Measurements from ENCODE around the gene TNIP1.

TNIP1 gene

DNA sequence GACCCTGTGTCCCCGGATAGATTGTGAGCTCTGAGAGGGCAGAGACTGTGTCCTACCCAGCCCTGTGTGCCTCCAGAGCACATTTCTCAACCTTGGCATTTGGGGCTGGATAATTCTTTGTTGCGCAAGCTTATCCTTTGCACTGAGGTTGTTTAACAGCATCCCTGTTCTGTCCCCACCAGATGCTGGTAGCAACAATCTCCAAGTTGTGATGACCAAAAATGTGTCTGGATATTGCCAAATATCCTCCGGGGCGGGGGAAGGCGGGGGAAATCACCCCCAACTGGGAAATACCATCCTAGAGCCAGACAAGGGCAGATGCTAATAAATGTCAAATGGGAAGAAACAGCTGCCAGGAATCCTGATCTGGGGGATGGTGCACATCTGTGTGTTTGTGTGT lies 24.0 kb upstream of the TNIP1 start:
- no peak for DNase-seq

DNA sequence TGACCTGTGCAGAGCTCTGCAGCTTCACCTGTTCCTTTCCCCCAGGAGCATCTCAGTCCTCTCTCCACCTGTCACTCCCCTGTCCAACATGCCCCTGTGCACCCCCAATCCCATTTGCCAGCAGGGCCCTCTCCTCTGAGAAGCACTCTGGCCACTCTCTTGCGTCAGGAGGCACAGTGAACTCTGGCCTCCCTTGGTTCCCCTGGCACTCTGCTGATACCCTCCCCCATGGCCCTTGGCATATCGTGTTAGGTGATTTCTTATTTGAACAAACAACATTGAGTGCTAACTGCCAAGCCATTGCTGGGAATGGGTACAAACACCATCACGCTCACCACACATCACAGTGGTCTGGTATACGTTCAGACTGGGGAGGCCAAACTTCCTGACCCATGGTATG lies 20.9 kb upstream of the TNIP1 start:
- DNase-seq, result no peak

DNA sequence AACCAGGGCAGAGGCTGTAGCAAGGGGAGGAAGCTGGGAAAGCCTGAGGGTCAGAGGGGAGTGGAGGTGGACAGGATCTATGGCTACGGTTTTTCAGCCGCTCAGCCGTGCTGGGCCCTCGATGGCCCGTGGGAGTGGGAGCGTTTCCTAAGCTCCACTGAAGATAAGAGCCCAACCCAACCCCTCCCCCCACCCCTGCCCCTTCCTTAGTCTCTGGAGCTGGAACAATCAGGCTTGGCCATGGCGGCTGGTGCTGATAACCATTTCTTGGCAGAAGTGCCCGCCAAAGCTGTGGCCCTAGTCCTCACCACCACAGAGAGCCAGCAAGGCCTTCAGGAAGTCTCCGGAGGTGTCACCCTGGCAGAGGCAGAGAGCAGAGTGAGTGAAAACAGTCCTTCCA lies 20.3 kb upstream of the TNIP1 start:
- DNase-seq, result no peak

DNA sequence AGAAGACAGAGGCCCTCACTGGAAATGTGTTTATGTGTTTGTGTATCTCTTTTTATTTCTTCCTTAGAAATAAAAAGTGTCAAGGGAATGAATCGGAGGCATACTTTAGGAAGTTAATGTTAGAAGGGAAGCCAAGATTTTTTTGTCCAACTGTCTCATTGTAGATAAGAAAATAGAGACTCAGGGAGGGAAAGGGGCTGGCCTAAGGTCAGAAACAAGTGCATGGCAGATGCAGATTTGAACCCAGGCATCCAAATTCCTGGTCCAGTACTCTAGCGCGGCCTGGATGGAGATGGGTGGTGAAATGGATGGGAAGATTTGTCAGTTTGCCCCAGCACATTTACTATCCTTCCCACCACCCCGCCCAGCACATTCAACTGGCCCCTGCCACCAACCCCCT lies 19.8 kb upstream of the TNIP1 start:
- no peak for DNase-seq

DNA sequence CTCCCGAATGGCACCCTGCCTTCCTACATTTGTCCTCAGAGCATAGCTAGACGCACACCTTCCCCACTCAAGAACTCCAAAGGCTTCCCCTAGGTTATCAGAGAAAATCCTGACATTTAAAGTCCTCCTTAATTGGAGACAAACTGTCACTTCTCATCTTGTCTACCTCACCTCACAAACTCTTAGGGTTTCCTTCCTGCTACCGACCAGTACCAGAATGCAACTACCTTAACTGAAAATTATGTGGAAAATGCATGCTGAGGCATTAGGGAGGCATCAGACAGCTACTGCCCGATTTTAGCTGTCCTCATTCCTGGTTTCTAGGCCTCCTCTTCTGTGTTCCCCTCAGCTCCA lies 17.9 kb upstream of the TNIP1 start:
- DNase-seq, result no peak

DNA sequence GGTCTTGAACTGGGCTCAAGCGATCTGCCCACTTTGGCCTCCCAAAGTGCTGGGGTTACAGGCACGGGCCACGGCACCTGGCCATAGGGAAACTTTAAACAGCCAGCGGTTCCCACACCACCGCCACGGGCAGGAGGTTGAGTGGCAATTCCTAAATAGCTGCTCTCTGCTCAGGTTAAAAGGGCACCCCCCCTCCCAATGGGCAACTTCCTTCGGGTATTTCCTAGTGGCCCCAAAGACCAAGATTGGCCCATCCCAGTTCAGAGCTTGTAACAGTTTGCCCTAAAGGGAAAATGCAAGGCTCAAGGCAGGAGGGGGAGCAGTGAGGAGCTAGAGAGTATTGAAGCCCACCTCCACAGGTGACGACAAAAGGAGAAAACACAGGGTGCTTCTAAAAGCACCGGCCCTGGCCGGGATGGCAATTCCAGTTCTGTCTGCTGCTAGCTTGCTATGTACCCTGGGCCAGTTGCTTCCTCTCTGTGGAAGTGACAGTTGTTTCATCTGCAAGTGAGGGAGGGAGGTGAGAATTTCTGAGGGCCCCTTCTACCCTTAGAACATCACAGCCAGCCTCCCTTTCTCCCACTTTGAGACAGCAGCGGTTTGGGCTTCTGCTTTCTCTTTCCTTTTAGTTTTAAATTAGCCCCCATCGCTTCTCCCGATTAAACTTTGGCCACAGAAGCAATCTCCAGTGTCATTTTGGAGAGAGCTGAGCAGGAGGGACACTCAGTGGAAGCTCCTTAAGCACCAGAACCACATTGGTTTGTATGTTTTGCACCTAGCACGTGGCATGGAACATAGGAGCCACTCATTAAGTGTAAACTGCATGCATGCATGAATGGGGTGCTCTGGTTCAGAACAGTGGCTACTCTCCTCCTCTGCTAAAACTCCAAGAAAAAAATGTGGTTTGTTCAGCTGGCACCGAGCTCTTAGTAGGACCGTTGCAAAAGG lies 17.3 kb upstream of the TNIP1 start:
- DNase-seq, result no peak

DNA sequence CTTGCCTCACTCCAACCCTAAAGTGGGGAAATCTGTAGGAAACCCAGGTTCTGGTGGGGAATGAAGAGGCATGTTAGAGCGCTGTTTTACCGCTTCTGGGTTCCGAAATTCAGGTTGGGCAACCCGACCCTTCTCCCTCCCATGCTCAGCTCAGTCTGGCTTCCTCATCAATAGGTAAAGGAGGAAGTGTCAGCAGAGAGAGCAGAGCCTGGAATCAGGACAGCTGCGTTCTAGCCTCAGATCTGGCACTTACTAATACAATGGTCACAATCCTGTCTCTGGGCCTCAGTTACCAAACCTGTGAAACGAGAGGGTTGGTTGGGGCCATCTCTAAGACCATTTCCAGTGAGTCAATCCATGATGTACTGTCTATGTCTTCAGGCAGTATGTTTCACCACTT lies 16.2 kb upstream of the TNIP1 start:
- no peak for DNase-seq

DNA sequence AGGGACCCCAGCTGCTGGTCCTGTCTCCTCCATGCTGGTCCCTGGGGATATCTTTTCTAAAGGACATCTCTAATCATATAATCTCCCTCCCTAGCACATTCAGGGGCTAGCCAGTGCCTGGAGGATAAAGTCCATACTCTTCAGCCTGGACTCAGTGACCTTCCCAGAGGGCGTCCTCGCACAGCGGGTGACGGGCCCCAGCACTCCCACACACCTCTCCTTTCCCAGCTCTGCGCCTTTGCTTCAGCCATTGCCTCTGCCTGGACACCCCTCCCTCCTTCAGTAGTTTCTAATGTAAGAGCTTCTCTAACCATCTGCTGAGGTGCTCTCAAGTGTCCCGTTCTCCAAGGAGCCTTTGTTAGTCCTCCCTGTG lies 15.2 kb upstream of the TNIP1 start:
- DNase-seq, result no peak

DNA sequence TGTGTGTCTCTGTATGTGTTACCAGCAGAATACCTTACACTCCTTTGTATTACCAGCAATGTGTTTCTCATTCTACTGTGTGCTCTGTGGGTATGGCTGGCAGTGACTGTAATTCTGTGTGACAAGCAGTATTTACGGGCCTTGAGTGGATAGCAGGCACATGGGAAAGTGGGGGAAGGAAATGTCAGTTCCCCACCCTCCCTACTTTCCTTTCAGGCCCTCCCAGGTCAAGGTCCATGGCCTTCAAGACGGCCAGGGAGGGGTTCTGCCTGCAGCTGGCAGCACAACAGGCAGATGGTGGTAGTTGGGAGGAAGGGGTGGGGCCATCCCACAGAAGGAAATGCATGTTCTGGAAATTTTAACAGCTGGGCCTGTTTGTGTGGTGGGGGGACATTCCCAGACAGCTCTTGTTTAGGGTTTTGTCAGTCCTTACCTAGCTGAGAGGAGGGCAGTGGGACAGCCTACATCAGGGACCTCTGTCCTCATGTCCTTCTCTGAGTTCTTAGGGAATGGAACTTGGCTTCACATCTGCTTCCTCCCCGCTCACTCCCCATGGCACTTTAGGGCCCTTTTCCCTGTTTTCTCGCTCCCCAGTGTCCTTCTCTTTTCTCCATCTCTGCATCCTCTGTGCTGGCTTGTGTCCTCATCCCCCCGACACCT lies 14.6 kb upstream of the TNIP1 start:
- DNase-seq, result peak; percentile 67

DNA sequence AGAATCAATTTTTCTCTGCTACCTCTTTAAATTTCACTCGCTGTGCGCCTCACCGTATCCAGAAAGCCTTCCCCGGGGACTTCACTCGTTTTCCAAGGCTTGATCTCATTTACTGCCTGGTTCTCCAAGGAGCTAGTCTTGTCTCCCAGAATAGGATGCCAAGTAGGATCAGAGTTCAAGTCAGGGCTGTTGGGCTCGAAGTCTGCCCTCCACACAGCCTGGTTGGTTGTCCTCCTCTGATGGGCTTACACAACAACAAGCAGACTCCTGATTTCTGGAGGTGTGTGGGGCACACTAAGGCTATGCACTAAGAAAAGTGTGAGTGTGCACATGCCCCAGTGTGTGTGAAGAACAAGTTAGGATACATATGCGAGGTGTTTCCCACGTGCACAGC lies 14.0 kb upstream of the TNIP1 start:
- DNase-seq, result no peak

DNA sequence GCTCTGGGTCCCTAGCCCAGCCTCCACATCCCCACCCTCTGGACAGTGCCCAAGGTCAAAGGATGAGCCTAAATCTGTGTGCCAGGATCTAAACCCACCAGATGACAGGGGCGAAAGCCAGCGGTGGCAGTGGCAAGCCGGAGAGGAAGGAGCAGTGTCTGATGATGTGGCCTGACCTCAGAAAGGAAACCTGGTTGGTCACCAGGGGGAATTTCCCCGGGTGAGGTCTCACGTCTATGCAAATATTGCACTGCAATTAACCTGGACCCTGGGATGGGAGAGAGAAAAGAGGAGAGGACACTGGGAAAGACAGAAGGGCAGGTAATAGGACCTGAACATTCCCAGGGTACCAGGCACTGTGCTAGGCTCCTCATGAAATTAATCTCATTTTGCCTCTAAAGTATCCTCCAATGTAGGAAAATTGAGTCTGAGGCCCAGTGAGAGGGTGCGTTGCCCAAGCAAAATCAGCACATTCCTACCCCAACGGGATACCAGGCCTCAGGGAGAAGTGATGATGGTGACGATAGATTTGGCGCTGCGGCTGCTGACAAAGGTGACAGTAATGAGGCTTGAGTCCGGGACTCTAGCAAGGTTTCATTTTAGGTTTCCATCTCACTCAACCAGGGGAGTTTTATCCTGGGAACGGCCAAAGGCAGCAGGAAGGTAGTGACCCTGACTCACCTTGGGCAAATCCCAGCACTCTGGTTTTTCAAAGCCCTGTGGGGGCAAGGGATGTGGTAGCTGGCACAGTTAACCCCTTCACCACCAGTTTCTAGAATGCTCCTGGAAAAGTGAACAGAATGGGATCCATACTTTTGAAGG lies 13.4 kb upstream of the TNIP1 start:
- DNase-seq, result no peak

DNA sequence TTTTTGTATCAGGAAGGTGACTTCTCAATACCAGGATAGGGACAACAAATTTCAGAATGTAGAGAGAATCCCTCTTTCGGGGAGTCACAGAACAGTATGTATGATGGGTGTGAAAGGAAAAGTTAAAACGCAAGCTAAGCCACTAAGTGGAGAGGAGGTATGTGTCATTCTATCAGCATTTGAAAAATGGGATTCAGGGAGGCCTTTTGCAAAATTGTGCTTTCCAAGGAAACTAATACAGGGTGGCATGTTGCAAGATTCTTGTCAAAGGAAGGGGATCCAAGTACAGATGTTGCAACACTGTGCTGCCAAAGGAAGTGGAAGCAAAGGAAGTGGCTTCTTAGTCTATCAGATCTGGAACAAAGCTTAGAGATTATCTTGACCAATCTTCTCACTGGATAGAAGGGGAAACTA lies 12.6 kb upstream of the TNIP1 start:
- no peak for DNase-seq

DNA sequence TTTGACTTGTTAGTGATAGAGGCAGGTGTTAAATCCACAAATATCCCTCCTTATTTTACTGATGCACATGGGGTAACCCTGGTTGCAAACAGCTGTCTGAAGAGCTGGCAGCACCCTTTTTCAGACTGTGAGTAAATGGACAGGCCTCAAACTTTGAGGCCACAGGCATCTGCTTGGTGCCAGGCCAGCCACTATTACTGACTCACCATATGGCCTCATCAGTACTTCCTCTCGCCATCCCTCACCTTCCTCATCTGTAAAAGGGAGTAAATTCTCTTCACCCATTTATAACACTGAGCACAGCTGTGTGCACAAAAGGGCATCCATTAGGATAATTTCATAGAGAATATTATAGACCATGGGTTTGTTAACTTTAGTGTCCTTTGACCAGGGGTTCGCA lies 11.9 kb upstream of the TNIP1 start:
- DNase-seq, result no peak

DNA sequence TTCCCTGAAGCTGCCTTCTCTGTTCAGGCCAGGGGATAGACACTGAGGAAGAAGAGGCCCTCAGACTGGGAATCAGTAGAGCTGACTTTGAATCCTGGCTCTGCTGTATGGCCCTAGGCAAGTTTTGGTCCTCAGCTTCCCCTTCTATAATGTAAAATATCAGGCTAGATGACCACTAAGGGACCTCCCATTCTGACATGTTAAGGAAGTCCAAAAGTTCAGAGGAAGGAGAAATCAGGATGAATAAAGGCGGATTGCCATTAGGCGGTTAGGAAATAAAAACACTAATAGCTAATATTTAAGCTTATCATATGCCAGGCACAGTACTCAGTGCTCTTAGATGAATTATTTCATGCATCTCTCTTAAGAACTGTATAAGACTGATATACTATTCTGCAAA lies 8.9 kb upstream of the TNIP1 start:
- DNase-seq, result no peak

DNA sequence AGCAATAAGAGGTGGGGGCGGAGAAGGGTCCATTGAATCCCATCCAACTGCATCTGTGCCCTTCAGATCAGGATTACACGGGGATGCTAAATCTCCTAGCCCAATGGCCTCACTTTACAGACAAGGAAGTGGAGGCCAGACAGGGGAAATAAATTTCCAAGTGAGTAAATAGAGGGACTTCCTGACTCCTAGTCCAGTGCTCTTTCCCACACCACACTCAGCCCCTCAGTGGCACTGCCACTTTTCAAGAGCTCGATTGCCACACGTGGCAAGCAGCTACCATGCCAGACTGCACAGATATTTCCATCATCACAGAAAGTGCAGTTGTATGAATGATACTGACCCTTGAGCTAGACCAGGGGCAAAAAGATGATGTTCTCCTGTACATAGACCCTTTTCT lies 8.2 kb upstream of the TNIP1 start:
- no peak for DNase-seq

DNA sequence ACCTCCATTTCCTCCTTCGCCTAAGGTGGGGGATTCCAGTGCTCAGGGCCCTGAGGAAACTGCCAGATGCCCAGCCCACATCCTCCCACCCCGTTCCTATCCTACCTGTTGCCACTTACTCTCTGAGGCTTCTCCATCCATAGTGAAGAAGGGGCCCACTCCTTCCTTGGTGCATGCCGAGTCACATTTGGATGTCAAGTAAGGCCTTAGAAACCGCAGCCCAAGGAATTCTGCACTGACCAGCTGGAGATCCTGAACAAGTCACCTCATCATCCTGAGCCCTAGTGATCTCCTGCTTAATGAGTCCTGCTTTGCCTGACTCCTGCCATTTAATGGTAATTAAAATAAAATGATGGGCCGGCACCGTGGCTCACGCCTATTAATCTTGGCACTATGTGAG lies 6.7 kb upstream of the TNIP1 start:
- DNase-seq, result no peak

DNA sequence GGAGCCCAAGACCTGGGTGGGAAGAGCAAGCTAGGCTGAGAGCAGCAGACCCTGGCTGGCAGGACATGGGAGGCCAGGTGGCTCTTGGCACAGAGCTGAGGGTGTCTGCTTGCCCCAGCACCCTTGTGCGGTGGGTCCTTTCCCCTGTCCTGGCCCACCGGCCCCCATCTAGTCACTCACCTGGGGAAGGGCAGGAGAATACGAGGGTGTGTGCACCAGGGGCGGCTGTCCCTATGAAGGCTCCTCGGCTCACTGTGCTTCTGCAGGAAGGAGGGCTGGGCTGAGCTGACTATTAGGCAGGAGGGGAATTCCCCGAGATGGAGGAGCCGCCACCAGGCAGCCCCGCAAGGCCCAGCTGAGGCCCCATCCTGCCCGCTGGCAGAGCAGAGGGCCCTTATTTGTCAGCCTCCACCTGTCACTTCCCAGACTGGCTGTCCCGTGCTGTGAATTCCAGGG lies 6.1 kb upstream of the TNIP1 start:
- no peak for DNase-seq

DNA sequence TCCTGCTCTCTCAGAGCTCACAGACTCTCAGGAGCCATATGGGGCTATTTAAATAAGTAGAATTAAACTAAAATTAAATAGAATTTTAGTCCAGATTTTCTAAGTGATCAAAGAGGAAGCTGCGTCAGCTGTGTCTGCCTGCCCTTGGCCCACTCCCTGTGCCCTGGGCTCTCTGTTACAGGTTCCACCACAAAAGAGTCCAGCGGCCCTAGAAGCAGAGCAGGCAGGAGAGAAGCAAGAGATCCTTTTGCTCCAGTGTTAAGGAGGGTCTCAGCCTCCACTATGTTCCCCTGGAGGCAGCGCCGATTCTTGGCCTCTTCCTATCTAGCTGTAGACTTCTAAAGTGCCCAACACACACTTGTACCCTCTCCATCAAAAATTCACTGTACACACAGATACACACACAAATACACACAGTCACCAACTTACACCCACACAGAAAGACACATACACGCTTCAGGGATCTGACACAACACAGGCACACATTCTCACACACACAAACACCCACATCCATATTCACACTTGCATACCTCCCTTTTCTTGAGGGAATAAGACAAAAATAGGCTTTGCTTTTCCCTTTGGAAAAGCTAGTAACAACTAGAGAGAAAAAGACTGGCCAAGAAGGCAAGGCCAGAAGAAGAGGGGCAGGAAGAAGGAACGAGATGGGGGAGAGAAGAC lies 5.5 kb upstream of the TNIP1 start:
- no peak for DNase-seq

DNA sequence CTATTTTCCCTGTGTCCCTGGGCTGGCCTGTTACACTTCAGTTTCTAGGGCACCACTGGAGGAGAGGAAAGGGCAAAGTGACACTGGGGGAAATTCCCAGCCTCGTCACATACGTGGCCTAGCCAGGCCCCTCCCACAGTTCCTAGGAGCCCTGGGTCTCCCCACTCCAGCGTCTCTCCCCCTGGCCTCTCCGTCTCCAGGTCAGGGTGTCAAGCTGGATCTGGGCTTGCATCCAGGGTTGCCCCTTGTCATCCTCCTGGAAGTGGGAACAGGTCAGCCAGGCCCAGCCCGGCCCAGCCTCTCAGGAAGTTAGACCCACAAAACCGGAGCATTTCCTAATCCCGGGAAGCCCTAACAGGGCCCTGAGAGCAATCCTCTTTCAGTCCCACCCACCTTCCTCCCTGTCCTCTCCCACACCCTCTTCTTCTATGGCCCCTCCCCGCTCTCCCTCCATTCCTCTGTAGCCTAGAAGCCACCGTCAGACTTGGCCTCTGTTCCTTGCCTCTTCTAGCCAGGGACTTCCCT lies 4.7 kb upstream of the TNIP1 start:
- no peak for DNase-seq

DNA sequence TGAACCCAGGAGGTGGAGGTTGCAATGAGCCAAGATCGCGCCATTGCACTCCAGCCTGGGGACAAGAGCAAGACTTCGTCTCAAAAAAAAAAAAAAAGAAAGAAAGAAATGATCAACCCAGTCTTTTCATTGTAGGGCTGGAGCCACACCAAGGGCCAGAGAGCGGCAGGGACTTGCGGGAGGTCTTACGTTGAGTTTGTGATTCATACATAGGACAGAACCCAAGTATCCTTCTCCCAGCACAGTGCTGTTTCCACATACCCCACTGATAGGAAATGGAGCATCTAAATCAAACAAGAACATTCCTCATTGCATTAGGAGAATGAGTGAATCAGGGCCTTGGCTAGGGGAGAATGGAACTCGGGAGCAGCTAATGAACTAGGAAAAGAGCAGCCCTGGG lies 3.5 kb upstream of the TNIP1 start:
- DNase-seq, result no peak

DNA sequence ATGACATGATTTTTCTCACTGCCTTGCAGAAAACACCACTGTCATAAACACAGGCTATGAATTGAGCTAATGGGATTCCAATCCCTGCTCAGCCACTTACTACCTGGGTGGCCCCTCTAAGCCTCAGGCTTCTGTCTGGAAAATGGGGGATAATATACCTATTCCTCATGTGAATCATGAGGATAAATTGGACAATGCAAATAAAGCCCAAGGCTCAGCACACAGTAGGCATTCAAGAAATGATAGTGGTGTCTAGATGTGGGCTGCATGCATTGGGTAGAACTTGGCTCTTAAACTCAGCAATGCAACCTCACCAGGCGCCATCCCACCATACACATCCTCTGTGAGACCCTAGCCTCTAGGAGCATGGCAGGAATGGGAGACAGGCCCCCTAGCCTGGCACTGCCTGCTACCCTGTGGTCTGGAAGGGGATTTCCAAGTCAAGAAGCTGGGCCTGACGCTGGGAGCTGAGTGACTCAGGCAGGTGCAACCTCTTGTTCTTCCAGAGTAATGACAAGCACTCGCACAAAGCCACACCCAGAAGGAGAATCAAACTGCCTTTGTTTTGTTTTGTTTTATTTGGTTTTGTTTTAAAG lies 2.3 kb upstream of the TNIP1 start:
- DNase-seq, result no peak

DNA sequence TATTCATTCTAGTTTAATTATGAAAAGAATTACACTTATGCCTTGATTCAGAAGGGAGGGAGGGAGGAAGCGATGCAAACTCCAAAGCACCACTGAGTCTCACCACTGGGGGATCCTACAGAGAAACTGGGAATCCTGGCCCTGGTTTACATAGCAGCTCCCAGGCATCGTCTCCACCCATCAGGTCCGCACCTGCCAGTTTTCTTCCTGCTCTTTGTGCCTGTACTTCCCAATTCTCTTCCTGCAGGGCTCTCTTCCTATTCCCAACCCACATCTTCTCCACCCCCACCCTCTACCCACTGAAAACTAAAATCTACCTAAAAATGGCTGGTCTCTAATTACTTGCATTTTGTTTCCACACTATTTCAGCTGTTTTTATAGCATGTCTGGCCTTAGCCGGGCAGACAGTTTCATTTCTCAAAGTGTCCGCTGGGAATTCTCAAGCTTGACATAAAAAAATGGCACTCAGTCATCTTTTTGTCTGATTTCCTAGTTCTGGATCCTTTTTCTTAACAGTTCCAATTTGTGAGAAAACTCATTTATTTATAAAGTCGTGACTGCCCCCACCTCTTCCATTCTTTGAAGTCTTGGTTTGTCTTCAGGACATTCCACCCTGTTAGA lies 1.6 kb upstream of the TNIP1 start:
- DNase-seq, result peak; percentile 70
